H9 (cell line): Measurements from ENCODE around the gene FYN. TPM values are rescaled to one million over a fixed set of nuclear protein-coding genes. Genes with fewer than 3 reads are reported as not detected.

ENCODE experiments used
- DNase-seq: peaks from one replicate; pipeline ENCODE4 v3.0.0-alpha.2; 2017
- H2AFZ ChIP-seq: one replicate; pipeline ENCODE4 v1.6.1; 2013; ENCODE audit warnings: mild to moderate bottlenecking, low read length, control low read depth, moderate library complexity
- H2AK5ac ChIP-seq: 2 replicates; pipeline ENCODE4 v1.6.1; 2013; ENCODE audit warnings: low read length, control low read depth, mixed read lengths; ENCODE audit not compliant: insufficient read length
- H2BK120ac ChIP-seq: one replicate; pipeline ENCODE4 v1.6.1; 2013; ENCODE audit warnings: low read depth, mild to moderate bottlenecking, low read length, control low read depth, inconsistent platforms; ENCODE audit not compliant: poor library complexity, severe bottlenecking
- H2BK12ac ChIP-seq: 2 replicates; pipeline ENCODE4 v1.6.1; 2013; ENCODE audit warnings: low read length, control low read depth, mixed read lengths, low read depth; ENCODE audit not compliant: insufficient read length
- H2BK15ac ChIP-seq: 2 replicates; pipeline ENCODE4 v1.6.1; 2013; ENCODE audit warnings: low read depth, low read length, control low read depth
- H2BK20ac ChIP-seq: one replicate; pipeline ENCODE4 v1.6.1; 2013; ENCODE audit warnings: low read depth, mild to moderate bottlenecking, low read length, control low read depth, inconsistent platforms; ENCODE audit not compliant: poor library complexity, severe bottlenecking
- H2BK5ac ChIP-seq: 2 replicates; pipeline ENCODE4 v1.6.1; 2013; ENCODE audit warnings: low read length, control low read depth, mixed read lengths; ENCODE audit not compliant: insufficient read length
- H3K14ac ChIP-seq: 2 replicates; pipeline ENCODE4 v1.6.1; 2013; ENCODE audit warnings: low read length, control low read depth; ENCODE audit not compliant: insufficient read depth
- H3K18ac ChIP-seq: 2 replicates; pipeline ENCODE4 v1.6.1; 2013; ENCODE audit warnings: low read depth, mild to moderate bottlenecking, mixed read lengths, low read length, control low read depth; ENCODE audit not compliant: insufficient read length
- H3K23ac ChIP-seq: 2 replicates; pipeline ENCODE4 v1.6.1; 2013; ENCODE audit warnings: low read length, control low read depth, mixed read lengths, low read depth; ENCODE audit not compliant: insufficient read length
- H3K23me2 ChIP-seq: 2 replicates; pipeline ENCODE4 v1.6.1; 2013; ENCODE audit warnings: low read depth, mild to moderate bottlenecking, mixed read lengths, low read length, control low read depth; ENCODE audit not compliant: insufficient read length, poor library complexity, severe bottlenecking
- H3K27ac ChIP-seq: 2 replicates; pipeline ENCODE4 v1.5.1; 2013; ENCODE audit warnings: low read length, control low read depth, mixed read lengths, low read depth; ENCODE audit not compliant: insufficient read length
- H3K27me3 ChIP-seq: 2 replicates; pipeline ENCODE4 v1.6.1; 2013; ENCODE audit warnings: low read length, control low read depth, inconsistent platforms; ENCODE audit not compliant: insufficient read depth
- H3K4ac ChIP-seq: 2 replicates; pipeline ENCODE4 v1.6.1; 2013; ENCODE audit warnings: low read depth, mild to moderate bottlenecking, control low read depth, inconsistent platforms, low read length, moderate library complexity
- H3K4me1 ChIP-seq: 2 replicates; pipeline ENCODE4 v1.6.1; 2013; ENCODE audit warnings: low read length, control low read depth, inconsistent platforms; ENCODE audit not compliant: insufficient read depth
- H3K4me2 ChIP-seq: 2 replicates; pipeline ENCODE4 v1.6.1; 2013; ENCODE audit warnings: low read length, control low read depth, mixed read lengths; ENCODE audit not compliant: insufficient read length, insufficient read depth
- H3K56ac ChIP-seq: 2 replicates; pipeline ENCODE4 v1.6.1; 2013; ENCODE audit warnings: low read depth, mild to moderate bottlenecking, mixed read lengths, low read length, control low read depth; ENCODE audit not compliant: insufficient read length
- H3K79me1 ChIP-seq: 2 replicates; pipeline ENCODE4 v1.6.1; 2013; ENCODE audit warnings: low read depth, mild to moderate bottlenecking, moderate library complexity, low read length, control low read depth, inconsistent platforms; ENCODE audit not compliant: insufficient read depth, poor library complexity, severe bottlenecking
- H3K79me2 ChIP-seq: 2 replicates; pipeline ENCODE4 v1.6.1; 2013; ENCODE audit warnings: low read length, control low read depth, inconsistent platforms; ENCODE audit not compliant: insufficient read depth
- H3K9ac ChIP-seq: 2 replicates; pipeline ENCODE4 v1.6.1; 2013; ENCODE audit warnings: low read length, control low read depth, mixed read lengths; ENCODE audit not compliant: insufficient read length; ENCODE audit errors: extremely low read depth
- H3K9me3 ChIP-seq: one replicate; pipeline ENCODE4 v1.6.1; 2013; ENCODE audit warnings: low read depth, low read length, inconsistent platforms; ENCODE audit not compliant: control insufficient read depth
- H3T11ph ChIP-seq: one replicate; pipeline ENCODE4 v1.6.1; 2013; ENCODE audit warnings: mild to moderate bottlenecking, low read length, control low read depth, inconsistent platforms
- H4K20me1 ChIP-seq: one replicate; pipeline ENCODE4 v1.6.1; 2013; ENCODE audit not compliant: control insufficient read depth, insufficient read length, insufficient read depth
- H4K5ac ChIP-seq: 2 replicates; pipeline ENCODE4 v1.6.1; 2013; ENCODE audit warnings: low read depth, mild to moderate bottlenecking, mixed read lengths, low read length, control low read depth; ENCODE audit not compliant: insufficient read length
- H4K8ac ChIP-seq: replicated peaks from 2 replicates; pipeline ENCODE4 v1.6.1; 2013; ENCODE audit warnings: low read length, control low read depth, mixed read lengths, low read depth; ENCODE audit not compliant: insufficient read length
- H4K91ac ChIP-seq: 2 replicates; pipeline ENCODE4 v1.6.1; 2013; ENCODE audit warnings: low read depth, mild to moderate bottlenecking, moderate library complexity, mixed read lengths, low read length, control low read depth; ENCODE audit not compliant: insufficient read length
- H3K27ac Mint-ChIP-seq, 3 experiments: 2 replicates in 2 of 3; 3 replicates in 1 of 3; pipeline ENCODE4 v1.8.0; 2020 to 2021; ENCODE audit warnings: mixed read lengths in 3 of 3, mild to moderate bottlenecking in 1 of 3, moderate library complexity in 1 of 3
- H3K27me3 Mint-ChIP-seq: 2 replicates; pipeline ENCODE4 v1.8.0; 2021; ENCODE audit warnings: low read depth, mild to moderate bottlenecking, moderate library complexity, mixed read lengths
- H3K36me3 Mint-ChIP-seq, 3 experiments: 2 replicates in 2 of 3; 3 replicates in 1 of 3; pipeline ENCODE4 v1.8.0; 2020 to 2021; ENCODE audit warnings: low read depth in 3 of 3, mixed read lengths in 3 of 3; ENCODE audit not compliant: insufficient read depth in 1 of 3
- H3K4me1 Mint-ChIP-seq, 2 experiments: 2 replicates each; pipeline ENCODE4 v1.8.0; 2020; ENCODE audit warnings: mixed read lengths in 2 of 2
- H3K4me3 Mint-ChIP-seq, 2 experiments: 2 replicates in 1 of 2; 3 replicates in 1 of 2; pipeline ENCODE4 v1.8.0; 2020 to 2021; ENCODE audit warnings: mild to moderate bottlenecking in 2 of 2, mixed read lengths in 2 of 2, moderate library complexity in 1 of 2
- H3K9me3 Mint-ChIP-seq, 2 experiments: 2 replicates in 1 of 2; 3 replicates in 1 of 2; pipeline ENCODE4 v1.8.0; 2020; ENCODE audit warnings: mild to moderate bottlenecking in 2 of 2, mixed read lengths in 2 of 2, moderate library complexity in 1 of 2
- CTCF ChIP-seq: fragments of 200-600 bp; sonication (generic); conservative IDR thresholded peaks from 3 replicates; pipeline ENCODE4 v1.8.0; 2021; ENCODE audit warnings: antibody characterized with exemption, mild to moderate bottlenecking
- WGBS: extraction: QIAGEN DNeasy Blood & Tissue Kit; methylation state at CpG from one replicate; pipeline ENCODE4 v1.1.7; 2013; ENCODE audit warnings: missing lambda C conversion rate, low lambda C conversion rate, mixed read lengths; ENCODE audit not compliant: insufficient read length; ENCODE audit errors: extremely low coverage; 5-methylcytosine and 5-hydroxymethylcytosine counted together
- total RNA-seq: library from RNA; stranded (reverse); gene quantifications from 2 replicates; pipeline ENCODE4 v1.2.1, GENCODE V29; 2021

The FYN gene
- total RNA-seq, 1 experiment from 2014 or later: 64.8 TPM

GRCh38 chr6:111808493-111808892 lies 64.8 kb downstream of the FYN start:
- Histone ChIP-seq H3K4ac (no peak overlapping the region), H3K23ac (no peak overlapping the region), H4K91ac (no peak overlapping the region), H4K20me1 (no peaks in the 10 kb centered on the region), H3K79me1 (no peaks in the 10 kb centered on the region), H4K8ac (no peak overlapping the region), H3K79me2 (no peaks in the 10 kb centered on the region), H2BK5ac (no peak overlapping the region), H3K18ac (no peak overlapping the region), H3K9ac (no peak overlapping the region), H3K9me3 (no peaks in the 10 kb centered on the region), H3T11ph (no peak overlapping the region), H3K27ac (no peak overlapping the region), H2BK120ac (no peak overlapping the region), H2BK15ac (no peak overlapping the region), H3K4me1 (no peaks in the 10 kb centered on the region), H4K5ac (no peak overlapping the region), H2BK20ac (no peak overlapping the region), H2AK5ac (no peak overlapping the region), H3K27me3 (no peaks in the 10 kb centered on the region), H3K23me2 (no peaks in the 10 kb centered on the region), H3K14ac (no peak overlapping the region), H3K4me2 (no peak overlapping the region), H2BK12ac (no peak overlapping the region), H3K56ac (no peak overlapping the region), H2AFZ (no peak overlapping the region)
- no peak overlapping the region for H3K4me3 Mint-ChIP-seq
- no peaks in the 10 kb centered on the region for H3K27me3 Mint-ChIP-seq
- peaks cover 18 to 23% of the 10 kb centered on the region in 2 experiments for H3K4me1 Mint-ChIP-seq
- H3K9me3 Mint-ChIP-seq: no peaks in the 10 kb centered on the region
- no peak for TF ChIP-seq CTCF
- peaks cover 0 to 7% (median 0%) of the 10 kb centered on the region in 3 experiments; a peak in 3 of 7 replicates for H3K36me3 Mint-ChIP-seq
- no peak for DNase-seq
- no CpG with 5 or more reads among the region's 5 CpGs for WGBS
- H3K27ac Mint-ChIP-seq: no peak overlapping the region
